HG03460 (cell line): ENCODE data around the gene COL4A2.

ENCODE experiments used
- ATAC-seq: cut with Tn5 transposase; IDR thresholded peaks from one replicate; pipeline ENCODE4 v1.9.1; 2021; ENCODE audit not compliant: unreplicated experiment

The COL4A2 gene

DNA sequence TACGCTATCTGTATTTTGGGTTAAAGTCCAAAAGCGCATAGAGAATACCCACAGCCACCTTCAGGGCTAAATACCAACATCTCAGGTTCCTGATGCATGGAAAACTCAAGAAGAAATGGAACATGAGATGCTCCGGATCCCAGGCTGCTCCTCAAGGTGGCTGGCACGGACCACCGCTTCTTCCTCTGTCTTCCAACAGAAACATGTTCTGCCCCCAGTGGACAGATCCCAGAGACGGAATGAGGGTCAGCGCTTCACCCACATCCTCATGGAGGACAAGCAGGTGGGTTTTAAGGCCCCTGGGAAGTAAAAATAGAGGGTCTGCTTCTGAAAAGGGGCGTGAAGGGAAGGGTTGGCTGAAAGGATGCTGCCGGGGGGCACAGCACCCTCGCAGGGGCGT lies 17.4 kb upstream of the COL4A2 start:
- ATAC-seq: no peak

DNA sequence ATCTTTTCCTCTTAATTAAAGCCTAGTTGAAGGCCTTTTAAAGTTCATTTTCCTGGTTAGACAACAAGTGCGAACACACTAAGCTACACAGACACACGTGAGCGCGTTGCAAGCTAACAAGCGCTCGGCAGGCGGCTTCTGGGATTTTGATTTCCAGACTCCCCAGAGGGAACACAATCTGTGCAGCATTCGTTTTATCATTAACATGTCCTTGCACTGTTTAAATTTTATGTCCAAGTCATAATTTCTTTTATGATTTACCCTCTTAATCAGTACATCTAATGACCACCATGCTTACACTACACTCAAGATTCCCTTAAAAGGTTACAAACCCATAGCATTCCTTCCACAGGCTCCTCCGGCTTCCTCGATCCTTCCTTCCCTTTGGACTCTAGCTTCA lies 16.9 kb upstream of the COL4A2 start:
- no peak for ATAC-seq

DNA sequence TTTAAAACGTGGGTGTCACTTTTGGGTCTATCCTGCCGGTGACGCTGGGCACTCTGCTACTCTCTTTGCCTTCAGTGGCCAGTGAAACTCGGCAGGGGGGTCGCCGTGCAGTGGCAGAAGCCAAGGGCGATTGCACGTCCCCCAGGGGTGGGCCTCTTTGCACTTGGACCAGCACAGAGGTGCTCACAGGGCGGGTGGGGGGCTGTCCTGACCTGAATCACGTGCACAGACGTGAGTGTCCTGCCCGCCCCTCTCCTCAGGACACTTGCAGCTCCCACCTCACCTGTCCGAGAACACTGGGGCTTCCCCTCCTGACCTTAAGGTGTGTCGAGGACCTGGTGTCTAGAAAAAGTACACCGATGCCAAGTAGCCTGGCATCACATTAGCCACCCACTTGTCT lies 16.3 kb upstream of the COL4A2 start:
- no peak for ATAC-seq

DNA sequence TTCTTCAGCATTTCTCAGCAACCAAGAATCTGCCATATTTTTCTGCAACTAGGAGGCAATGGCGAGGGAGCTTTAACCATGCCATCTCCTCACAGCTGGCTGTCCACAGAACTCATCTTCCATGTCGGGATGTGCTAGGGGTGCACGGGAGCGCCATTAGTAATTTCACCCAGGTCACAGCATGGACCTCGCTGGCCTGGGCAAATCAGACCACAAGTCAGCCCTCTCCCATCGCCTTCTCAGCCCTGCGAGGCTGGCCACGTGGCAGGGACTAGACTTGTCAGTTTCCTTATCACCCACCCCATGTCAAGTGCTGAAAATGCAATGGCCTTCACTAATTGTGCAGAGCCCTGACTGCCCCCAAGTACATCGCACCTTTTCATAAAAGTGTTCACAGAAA lies 15.8 kb upstream of the COL4A2 start:
- no peak for ATAC-seq

DNA sequence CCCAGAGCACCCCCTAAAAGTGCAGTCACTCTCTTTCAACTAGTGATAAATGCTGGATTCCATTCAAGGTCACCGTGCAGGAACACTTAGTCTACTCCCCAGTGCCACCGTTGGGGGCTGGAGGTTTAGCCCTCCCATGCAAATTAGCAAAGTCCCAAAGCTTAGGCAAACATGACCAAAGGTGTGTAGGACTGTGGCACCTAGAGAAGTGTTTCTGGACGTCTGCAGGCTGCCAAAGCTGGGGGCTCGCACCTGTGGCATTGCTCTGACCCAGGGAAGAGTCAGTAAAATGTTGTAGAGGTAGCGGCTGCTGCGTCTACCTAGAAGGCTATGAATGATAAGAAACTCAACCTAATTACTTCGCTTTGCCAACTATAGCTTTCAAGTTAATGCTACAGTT lies 14.0 kb upstream of the COL4A2 start:
- ATAC-seq: no peak

DNA sequence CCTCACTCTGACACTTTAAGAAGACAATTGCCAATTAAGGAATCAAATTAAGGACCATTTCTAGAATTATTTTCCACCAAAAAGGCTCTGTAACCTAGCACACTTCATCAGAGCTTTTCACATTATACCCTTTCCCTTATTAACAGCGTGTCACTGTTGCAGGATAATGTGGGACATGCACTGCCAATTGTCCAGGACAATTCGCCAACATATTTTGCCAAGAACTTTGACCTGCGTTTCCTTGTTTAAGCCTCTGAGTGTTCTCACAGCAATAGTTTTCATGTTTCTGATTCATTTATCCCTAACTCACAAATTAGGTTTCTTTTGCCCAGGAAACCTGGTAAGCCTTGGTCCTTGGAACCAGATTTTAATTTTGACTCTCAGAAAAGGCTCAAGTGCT lies 13.4 kb upstream of the COL4A2 start:
- no peak for ATAC-seq

DNA sequence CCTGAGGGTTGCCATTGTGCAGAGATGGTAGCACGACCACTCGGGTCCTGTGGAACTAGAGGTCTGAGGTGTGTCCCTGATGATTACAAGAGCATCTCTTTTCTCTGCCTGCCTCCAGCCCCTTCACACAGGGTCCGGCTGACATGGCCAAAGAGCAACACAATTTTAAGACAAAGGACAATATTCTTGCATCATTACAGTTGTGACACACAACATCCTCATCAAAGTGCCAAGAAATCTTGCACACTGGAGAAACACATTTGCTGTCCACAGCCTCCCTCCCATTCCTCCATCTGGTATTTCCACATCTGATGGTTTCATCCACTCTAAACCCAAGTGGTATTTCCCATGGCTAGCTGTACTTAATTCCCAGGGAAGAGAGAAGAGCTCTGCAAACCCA lies 12.9 kb upstream of the COL4A2 start:
- no peak for ATAC-seq

DNA sequence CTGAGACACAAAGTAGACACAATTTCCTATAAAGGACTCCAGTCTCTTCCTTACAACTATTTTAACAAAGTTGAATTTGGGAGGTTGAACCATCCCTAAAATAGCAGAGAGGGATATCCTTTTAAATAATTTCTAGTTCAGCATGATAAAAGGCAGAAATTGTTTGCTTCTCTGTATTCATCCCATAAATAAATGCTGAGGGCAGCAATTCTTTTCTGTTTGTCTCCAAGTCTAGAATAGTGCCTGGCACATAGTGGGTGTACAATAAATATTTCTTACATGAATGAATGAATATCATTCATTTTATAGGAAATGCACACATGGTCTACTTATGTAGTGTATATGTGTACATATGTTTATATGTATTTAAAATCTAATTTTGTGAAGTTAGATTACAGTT lies 12.5 kb upstream of the COL4A2 start:
- no peak for ATAC-seq

DNA sequence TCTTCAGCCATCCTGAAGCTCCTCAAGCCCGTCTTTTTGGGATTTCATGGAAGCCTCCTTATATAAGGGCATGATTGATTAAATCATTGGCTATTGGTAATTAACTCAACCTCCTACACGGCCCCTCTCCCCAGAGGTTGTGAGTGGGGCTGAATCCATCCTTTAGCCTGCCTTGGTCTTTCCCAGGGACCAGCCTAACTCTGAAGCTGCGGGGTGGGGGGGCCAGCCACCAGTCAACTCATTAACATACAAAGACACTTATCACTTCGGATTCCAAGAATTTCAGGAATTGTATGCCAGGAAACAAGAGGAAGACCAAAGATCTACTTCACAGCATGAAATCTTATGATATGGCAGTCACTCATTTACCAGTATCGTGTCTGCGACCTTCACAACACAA lies 10.1 kb upstream of the COL4A2 start:
- no peak for ATAC-seq

DNA sequence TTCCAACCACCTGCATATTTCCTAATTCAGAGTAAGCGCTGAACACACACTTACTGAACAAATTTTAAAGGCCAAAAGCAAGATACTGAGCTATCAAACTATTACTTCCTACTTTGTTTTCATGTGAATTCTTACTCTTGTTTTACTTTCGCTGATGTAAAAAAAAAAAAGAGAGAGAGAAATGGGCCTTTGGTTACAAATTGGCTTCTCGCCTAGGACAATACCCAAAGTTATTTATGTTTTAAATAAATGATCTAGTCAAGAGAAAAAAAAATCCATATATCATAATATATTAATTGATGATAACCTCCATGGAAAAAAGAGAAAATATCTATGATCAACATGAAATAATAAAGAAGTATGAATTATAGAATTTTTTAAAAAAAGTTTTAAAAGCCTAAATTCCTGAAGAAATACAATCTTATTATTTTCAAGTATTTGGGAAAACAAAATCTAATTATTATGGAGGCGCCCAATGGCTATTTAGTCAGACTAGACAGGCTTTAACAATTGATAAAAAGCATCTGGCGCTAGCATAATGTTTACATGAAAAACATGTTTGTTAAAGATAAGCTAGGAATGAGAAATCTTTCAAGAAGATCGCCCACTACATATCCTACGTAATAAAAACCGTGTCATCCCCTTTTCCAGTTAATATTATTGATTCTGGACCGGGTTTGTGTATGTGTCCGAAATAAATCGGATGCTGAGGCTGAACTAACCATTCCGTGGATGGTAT lies 9.1 kb upstream of the COL4A2 start:
- no peak for ATAC-seq

DNA sequence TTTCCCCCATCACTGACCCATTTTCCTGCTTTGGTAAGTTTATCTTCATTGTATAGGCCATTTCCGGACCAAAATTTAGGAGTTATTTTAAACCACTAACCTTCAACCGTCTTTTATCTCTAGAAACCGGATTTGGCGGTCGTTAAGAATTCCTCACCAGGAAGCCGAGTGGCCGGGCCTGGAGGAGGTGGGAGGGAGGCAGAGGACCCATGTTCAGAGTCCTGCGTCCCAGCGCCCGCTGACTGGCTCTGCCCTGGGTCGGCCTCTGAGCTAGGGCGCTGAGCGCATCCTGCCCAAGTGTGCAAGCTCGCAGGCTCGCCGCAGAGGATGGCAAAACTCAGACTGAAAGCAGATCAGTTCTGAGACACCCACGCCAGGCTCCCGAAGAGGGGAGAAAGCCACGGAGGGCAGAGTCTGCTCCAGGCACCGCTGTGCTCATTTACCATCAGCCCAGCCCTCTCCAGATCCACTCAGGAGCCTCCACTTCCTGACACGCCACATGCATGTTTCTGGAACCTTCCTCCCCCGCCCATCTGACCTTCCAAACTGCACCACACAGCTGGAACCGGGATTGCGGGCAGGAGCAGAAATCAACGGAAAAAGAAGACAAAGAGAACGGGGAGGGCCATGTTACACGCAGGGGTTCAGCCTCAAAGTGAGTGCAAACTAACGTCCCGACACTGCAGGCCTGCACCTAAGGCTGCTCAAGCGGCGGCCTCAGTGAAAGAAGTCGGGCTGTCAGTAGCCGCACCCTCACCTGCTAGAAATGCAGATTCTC lies 8.4 kb upstream of the COL4A2 start:
- ATAC-seq: no peak

DNA sequence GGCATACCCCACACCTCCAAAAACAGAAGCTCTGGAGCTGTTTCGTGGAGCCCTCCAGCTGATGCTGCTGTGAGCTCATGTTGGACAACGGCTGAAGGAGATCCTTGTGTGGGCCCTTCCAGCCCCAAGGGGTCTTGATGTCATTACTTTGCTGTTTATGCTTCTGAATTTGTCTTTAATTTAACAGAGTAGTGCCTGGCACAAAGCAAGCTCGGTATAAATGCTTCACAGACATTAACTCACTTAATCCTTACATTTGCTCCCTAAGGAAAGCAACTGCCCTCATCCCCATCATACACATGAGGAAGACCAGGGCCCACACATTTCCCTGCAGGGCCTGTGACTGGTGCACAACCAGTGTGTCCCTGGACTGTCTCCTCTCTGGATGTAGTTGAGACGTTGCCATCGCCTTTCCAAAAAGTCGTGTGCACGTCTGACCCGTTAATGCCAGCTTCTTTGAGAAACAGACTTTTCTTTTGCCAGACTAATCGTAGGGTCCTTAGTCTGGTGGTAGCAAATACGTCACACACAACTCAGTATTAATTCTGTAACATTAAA lies 7.7 kb upstream of the COL4A2 start:
- no peak for ATAC-seq

DNA sequence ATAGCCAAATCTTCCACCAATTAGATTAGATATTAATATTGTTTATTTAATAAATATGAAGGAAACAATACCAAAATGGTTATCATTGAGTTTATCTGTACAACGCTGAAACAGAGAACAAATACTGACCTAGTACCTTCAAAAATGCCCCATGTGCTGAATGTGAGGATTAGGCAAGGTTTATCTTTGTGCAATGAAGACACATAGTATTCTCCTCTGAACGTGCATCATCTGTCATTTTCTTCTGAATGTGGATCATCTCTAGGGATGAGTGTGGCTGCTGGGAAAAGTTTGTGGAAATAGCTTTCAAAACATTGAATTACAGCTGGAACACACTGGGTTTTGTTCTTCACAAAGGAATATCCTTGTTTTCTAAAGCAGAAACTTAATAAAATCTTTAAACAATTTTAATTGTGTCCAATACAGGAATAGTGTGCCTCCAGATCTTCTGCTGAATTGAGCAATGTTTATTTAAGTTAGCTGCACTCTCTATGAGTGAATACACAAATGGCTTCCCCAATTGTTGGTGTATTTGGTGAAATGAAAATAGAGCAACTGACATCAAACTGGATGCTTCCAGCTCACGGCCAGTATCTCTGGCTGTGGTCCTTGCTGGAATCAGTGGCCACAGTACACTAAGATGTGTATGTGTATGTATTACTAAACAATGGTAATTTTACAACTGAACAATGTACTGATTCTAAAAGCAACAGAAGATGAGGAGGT lies 6.8 kb upstream of the COL4A2 start:
- ATAC-seq: no peak

DNA sequence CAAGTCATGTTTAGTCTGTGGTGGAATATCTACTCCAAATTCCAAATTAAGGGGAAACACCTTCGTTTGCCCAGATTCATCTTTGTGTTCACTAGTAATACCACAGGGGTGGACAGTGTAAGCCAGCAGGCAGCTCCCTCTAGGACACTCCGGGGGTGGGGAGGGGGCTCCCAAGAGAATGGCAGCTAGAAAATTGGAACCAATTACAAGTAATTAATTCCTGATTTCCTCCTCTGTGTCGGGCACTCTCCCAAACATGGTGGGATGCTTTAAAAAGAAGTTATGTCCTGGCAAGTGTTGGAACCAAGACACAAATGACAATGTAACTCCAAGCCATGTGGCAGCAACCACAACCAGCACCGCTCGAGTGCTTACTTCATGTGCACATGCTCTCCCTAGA lies 6.0 kb upstream of the COL4A2 start:
- ATAC-seq: no peak

DNA sequence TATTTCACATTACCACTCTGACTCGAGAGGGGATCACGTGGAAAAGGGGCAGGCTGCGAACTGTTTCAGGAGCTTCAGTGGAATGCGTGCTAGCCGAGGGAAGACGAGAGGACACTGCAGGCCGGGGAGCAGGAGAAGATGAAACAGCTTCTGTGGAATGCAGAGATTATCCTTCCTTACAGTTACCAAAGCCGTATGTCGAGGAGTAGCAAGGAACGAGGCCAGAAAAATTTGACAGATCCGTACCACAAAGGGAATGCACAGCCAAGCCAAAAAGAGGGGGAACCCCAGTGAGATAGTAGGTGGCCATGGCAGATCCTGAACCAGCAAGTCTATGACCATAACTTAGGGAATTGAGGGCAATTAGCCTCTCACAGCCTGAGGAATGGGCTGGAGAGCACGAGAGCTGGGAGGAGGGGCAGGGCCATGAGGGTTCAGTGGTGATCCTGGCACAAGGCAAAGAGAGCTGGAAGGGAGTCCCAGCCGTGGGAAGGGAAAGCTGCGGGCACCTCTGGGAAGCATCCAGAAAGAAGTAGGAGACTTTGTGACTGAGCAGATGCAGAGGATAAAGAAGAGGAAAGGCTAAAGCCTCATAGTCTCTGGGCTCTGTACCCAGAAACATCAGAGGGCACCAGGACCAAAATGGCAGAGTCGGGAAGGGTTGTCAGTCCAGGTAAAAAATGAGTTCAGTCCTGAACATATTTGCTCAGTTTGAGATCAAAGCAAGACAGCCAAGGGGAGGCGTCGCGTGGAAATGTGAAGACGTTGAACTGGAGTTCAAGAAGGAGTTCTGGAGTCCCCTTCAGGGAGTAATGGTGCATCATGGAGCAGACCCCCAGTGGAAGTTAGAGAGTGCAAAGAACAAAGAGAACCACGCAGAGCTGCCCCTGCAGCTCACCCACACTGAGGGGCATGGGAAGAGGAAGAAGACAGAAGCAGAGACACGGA lies 5.2 kb upstream of the COL4A2 start:
- ATAC-seq: no peak

DNA sequence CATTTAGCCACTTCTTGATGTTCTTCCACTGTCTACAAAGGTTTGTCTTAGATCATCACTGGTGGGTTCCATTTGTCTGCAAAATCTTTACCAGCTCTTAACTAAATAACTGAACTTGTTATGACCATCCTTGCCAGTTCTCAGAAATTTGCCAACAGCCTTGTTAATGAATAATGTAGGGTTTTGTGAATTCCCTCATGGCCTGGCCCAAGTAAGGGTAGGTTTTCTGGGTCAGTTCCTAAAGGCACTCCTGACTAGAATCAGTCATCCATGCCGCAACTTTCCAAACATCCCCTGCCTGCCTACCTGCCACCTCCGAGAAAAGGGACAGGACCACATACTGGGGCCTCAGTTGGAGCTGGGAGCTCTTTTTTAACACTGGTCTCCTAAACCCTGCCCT lies 4.1 kb upstream of the COL4A2 start:
- ATAC-seq: no peak

DNA sequence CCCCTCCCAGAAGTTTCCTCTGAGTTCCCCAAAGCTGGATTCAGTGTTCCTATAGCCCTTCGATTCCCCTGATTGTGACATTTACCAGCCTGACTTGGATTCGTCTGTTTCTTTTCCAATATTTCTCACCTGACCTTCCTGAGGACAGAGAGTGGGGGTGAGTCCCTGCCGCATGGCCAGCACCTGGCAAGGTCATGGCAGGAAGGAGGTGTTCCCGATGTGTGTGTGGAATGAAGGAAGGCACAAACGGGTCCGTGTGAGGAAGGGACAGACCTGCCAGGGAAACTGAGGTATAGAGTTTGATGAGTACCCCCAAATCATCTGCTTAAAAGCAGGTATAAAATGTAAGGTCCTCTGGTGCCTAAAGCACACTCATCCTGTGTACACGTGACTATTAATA lies 3.4 kb upstream of the COL4A2 start:
- no peak for ATAC-seq

DNA sequence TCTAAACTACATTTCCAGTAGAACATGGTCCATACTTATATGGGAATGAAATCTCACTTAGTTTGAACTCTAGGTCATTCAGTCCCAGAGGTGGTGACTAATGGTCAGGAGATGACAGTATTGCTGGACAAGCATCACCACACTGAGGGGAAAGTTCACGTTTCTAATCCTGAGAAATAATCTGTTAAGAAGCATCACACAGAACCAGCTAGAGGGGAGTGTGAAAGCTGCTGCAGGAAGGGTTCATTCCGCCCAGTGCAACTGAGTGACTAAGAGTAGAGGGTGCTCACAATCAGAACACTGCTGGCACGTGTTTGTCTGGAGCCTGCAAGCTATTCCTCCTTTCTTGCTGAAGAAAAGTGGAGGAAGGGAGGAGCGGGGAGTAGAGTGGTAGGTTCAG lies 2.8 kb upstream of the COL4A2 start:
- ATAC-seq: no peak

DNA sequence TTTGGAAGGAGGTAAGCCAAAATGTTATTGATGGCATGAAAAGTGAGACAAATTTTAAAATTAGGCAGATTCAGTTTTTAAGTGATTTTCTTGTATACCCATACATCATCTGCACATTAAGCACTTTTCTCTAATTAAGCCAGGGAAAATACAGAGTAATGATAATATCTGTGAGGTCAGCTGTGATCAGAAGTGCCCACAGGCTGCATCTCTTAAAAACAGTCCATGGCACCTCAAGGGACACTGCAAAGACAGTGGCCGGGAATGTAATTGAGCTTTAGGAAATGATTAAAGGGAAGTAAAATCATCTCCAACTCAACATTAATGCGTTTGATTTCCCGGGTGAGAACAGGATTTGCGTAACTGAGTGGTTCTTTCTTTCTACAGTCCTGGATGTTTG lies 2.1 kb upstream of the COL4A2 start:
- no peak for ATAC-seq

DNA sequence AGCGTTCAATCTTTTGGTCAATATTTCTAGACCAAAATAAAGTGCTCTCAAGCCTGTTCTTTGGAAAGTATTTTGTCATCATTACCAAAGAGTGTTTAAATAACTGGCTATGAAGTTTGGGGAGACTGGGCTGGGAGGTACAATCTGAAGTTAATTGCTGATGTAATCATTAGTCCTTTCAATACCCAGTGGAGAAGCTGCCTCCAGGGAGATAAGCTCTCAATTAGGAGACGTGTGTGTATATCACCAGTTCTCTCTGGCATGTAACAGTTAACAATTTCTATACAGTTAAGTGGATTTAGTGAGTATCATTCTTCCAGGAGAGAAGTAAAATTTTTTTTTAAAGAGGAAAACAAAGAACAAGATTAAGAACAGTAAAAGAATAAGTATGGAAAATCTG lies 1.5 kb upstream of the COL4A2 start:
- ATAC-seq: no peak

DNA sequence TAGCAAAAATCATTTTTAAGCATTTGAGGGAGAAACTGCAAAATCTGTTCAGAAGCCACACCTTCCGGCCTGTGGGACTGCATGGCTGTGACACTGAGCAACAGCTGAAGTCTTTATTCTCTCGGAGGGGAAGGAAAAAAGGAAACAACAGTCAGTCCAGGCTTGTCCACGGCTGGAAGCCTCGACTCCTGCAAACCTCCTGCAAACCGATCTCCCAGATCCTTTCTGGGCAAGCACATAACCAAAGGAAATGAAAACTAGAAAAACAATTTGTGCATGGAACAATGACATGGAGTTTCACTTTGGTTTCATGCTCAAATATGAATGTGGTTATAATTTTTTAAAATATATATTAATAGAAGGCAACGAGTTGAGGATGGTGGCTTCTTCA lies 1.1 kb upstream of the COL4A2 start:
- ATAC-seq: no peak
